HEK293 (cell line): ENCODE measurements around the gene SCRT2.
A peak's percentile ranks its signal among the peaks of the same experiment; 100 is the strongest.

Source experiments
- CTCF ChIA-PET: fragments of 350-600 bp; formaldehyde crosslinking; extraction: SDS; loops from one replicate; lab custom pipeline; 2021; ENCODE audit warnings: antibody characterized with exemption; lab: Yijun Ruan, JAX
- POLR2A ChIA-PET: fragments of 300-600 bp; formaldehyde crosslinking; extraction: SDS; loops from one replicate; lab custom pipeline; 2020; ENCODE audit warnings: antibody characterized with exemption, inconsistent platforms; lab: Yijun Ruan, JAX
- H3K27ac ChIP-seq: fragments of 200-500 bp; sonication (Bioruptor generic); 2 replicates; pipeline ENCODE4 v1.5.1; 2014; ENCODE audit warnings: low read depth, low read length, control low read depth, inconsistent platforms; ENCODE audit errors: extremely low read depth
- H3K36me3 ChIP-seq, 2 experiments: fragments of 200-500 bp in 1 of 2; sonication (Bioruptor generic) in 1 of 2; 1 replicate in 1 of 2; 2 replicates in 1 of 2; pipeline ENCODE4 v1.5.1; 2014 to 2017; ENCODE audit warnings: inconsistent platforms in 2 of 2, low read length in 2 of 2; ENCODE audit not compliant: control insufficient read depth in 2 of 2, insufficient read depth in 1 of 2
- H3K4me1 ChIP-seq: fragments of 200-500 bp; sonication (Bioruptor generic); 2 replicates; pipeline ENCODE4 v1.5.1; 2014; ENCODE audit warnings: mild to moderate bottlenecking, low read length, inconsistent platforms; ENCODE audit not compliant: control insufficient read depth, insufficient read depth
- H3K4me3 ChIP-seq: 2 replicates; pipeline ENCODE4 v1.5.1; 2011; ENCODE audit warnings: low read depth, mild to moderate bottlenecking, control low read depth, low read length, moderate library complexity
- H3K9me3 ChIP-seq: fragments of 200-500 bp; sonication (Bioruptor generic); 2 replicates; pipeline ENCODE4 v1.5.1; 2014; ENCODE audit warnings: low read depth, low read length, inconsistent platforms; ENCODE audit not compliant: control insufficient read depth, insufficient read depth
- BCL11A ChIP-seq: fragments of 450-650 bp; formaldehyde crosslinking; IDR thresholded peaks from 2 replicates; pipeline ENCODE4 v1.5.1; 2016; ENCODE audit warnings: low read depth, missing biosample characterization, missing genetic modification characterization
- BCL11B ChIP-seq: fragments of 450-650 bp; formaldehyde crosslinking; IDR thresholded peaks from 2 replicates; pipeline ENCODE4 v1.5.1; 2016; ENCODE audit warnings: low read depth, missing biosample characterization, missing genetic modification characterization
- RBAK ChIP-seq: fragments of 450-650 bp; formaldehyde crosslinking; IDR thresholded peaks from 2 replicates; pipeline ENCODE4 v1.5.1; 2016; ENCODE audit warnings: missing biosample characterization, missing genetic modification characterization
- SETDB1 ChIP-seq: IDR thresholded peaks from one replicate; pipeline ENCODE4 v1.6.1; 2017; ENCODE audit warnings: mild to moderate bottlenecking, low read length, moderate library complexity, mixed read lengths; ENCODE audit not compliant: insufficient read length
- ZEB2 ChIP-seq: fragments of 450-650 bp; formaldehyde crosslinking; IDR thresholded peaks from 2 replicates; pipeline ENCODE4 v1.5.1; 2016; ENCODE audit warnings: missing biosample characterization, missing genetic modification characterization
- ZNF184 ChIP-seq: fragments of 450-650 bp; IDR thresholded peaks from 2 replicates; pipeline ENCODE4 v1.5.1; 2018; ENCODE audit warnings: missing biosample characterization, mild to moderate bottlenecking, missing genetic modification characterization
- ZNF248 ChIP-seq: fragments of 450-650 bp; formaldehyde crosslinking; IDR thresholded peaks from 2 replicates; pipeline ENCODE4 v1.5.1; 2017; ENCODE audit warnings: missing biosample characterization, missing genetic modification characterization
- ZNF292 ChIP-seq: fragments of 450-650 bp; formaldehyde crosslinking; IDR thresholded peaks from 2 replicates; pipeline ENCODE4 v1.5.1; 2016; ENCODE audit warnings: low read depth, missing biosample characterization, missing genetic modification characterization, borderline replicate concordance
- ZNF544 ChIP-seq: fragments of 450-650 bp; formaldehyde crosslinking; IDR thresholded peaks from 2 replicates; pipeline ENCODE4 v1.5.0; 2017; ENCODE audit warnings: missing biosample characterization, missing genetic modification characterization
- ZNF585B ChIP-seq: fragments of 450-650 bp; formaldehyde crosslinking; IDR thresholded peaks from 2 replicates; pipeline ENCODE4 v1.5.1; 2016; ENCODE audit warnings: missing biosample characterization, missing genetic modification characterization
- ZNF837 ChIP-seq: fragments of 450-650 bp; formaldehyde crosslinking; IDR thresholded peaks from 2 replicates; pipeline ENCODE4 v1.5.1; 2016; ENCODE audit warnings: missing biosample characterization, missing genetic modification characterization
- ZNF843 ChIP-seq: fragments of 450-650 bp; formaldehyde crosslinking; IDR thresholded peaks from 2 replicates; pipeline ENCODE4 v1.5.1; 2016; ENCODE audit warnings: missing biosample characterization, missing genetic modification characterization
- TF ChIP-seq, protein P1 (sequence below): fragments of 450-650 bp; formaldehyde crosslinking; IDR thresholded peaks from 2 replicates; pipeline ENCODE4 v1.5.1; 2016; ENCODE audit warnings: missing biosample characterization, missing genetic modification characterization, low read depth
- TF ChIP-seq, protein P2 (sequence below): fragments of 450-650 bp; formaldehyde crosslinking; IDR thresholded peaks from 2 replicates; pipeline ENCODE4 v1.5.1; 2016; ENCODE audit warnings: missing biosample characterization, missing genetic modification characterization
- TF ChIP-seq, protein P3 (sequence below): fragments of 450-650 bp; formaldehyde crosslinking; IDR thresholded peaks from 2 replicates; pipeline ENCODE4 v1.5.1; 2016; ENCODE audit warnings: missing biosample characterization, missing genetic modification characterization
- TF ChIP-seq, protein P4 (sequence below): fragments of 450-650 bp; formaldehyde crosslinking; IDR thresholded peaks from 2 replicates; pipeline ENCODE4 v1.5.0; 2017; ENCODE audit warnings: missing biosample characterization, missing genetic modification characterization, borderline replicate concordance

Gene SCRT2

DNA sequence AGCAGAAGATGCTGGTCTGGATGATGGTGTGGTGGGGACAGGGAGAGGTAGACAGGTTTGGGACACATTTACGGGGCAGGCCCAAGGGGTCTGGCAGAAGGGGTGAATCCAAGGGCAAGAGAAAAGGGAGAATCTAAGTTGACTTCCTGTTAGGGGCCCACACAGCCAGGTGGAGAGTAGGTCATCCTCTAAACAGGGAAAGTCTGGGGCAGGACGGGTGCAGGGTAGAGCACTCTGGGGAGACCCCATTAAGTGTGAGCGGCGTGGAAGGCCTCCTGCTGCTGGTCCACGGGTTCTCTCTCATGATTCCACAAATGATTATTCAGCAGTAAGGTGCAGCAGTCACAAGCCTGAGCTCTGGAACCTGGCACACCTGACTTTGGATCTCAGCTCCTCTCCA, 25.3 kb downstream of the SCRT2 start:
- no peak overlapping the region for H3K27ac ChIP-seq
- TF ChIP-seq ZNF837, result no peak
- no peak for TF ChIP-seq ZNF544
- no peak for TF ChIP-seq ZNF843 (tag by site-specific recombination)
- no peak for TF ChIP-seq ZNF585B
- TF ChIP-seq, protein P1, sequence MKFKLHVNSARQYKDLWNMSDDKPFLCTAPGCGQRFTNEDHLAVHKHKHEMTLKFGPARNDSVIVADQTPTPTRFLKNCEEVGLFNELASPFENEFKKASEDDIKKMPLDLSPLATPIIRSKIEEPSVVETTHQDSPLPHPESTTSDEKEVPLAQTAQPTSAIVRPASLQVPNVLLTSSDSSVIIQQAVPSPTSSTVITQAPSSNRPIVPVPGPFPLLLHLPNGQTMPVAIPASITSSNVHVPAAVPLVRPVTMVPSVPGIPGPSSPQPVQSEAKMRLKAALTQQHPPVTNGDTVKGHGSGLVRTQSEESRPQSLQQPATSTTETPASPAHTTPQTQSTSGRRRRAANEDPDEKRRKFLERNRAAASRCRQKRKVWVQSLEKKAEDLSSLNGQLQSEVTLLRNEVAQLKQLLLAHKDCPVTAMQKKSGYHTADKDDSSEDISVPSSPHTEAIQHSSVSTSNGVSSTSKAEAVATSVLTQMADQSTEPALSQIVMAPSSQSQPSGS, result no peak
- TF ChIP-seq, protein P2, sequence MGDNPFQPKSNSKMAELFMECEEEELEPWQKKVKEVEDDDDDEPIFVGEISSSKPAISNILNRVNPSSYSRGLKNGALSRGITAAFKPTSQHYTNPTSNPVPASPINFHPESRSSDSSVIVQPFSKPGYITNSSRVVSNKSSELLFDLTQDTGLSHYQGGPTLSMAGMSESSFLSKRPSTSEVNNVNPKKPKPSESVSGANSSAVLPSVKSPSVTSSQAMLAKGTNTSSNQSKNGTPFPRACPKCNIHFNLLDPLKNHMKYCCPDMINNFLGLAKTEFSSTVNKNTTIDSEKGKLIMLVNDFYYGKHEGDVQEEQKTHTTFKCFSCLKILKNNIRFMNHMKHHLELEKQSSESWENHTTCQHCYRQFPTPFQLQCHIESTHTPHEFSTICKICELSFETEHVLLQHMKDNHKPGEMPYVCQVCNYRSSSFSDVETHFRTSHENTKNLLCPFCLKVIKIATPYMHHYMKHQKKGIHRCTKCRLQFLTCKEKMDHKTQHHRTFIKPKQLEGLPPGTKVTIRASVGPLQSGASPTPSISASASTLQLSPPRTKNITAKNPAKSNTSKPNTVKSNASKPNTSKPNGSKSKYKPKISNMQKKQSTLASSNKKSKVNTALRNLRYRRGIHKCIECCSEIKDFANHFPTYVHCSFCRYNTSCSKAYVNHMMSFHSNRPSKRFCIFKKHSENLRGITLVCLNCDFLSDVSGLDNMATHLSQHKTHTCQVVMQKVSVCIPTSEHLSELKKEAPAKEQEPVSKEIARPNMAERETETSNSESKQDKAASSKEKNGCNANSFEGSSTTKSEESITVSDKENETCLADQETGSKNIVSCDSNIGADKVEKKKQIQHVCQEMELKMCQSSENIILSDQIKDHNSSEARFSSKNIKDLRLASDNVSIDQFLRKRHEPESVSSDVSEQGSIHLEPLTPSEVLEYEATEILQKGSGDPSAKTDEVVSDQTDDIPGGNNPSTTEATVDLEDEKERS, result no peak
- TF ChIP-seq, protein P3, sequence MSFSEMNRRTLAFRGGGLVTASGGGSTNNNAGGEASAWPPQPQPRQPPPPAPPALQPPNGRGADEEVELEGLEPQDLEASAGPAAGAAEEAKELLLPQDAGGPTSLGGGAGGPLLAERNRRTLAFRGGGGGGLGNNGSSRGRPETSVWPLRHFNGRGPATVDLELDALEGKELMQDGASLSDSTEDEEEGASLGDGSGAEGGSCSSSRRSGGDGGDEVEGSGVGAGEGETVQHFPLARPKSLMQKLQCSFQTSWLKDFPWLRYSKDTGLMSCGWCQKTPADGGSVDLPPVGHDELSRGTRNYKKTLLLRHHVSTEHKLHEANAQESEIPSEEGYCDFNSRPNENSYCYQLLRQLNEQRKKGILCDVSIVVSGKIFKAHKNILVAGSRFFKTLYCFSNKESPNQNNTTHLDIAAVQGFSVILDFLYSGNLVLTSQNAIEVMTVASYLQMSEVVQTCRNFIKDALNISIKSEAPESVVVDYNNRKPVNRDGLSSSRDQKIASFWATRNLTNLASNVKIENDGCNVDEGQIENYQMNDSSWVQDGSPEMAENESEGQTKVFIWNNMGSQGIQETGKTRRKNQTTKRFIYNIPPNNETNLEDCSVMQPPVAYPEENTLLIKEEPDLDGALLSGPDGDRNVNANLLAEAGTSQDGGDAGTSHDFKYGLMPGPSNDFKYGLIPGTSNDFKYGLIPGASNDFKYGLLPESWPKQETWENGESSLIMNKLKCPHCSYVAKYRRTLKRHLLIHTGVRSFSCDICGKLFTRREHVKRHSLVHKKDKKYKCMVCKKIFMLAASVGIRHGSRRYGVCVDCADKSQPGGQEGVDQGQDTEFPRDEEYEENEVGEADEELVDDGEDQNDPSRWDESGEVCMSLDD (tag by site-specific recombination), result no peak
- no peak for TF ChIP-seq ZNF292 (tag by site-specific recombination)
- TF ChIP-seq, protein P4, sequence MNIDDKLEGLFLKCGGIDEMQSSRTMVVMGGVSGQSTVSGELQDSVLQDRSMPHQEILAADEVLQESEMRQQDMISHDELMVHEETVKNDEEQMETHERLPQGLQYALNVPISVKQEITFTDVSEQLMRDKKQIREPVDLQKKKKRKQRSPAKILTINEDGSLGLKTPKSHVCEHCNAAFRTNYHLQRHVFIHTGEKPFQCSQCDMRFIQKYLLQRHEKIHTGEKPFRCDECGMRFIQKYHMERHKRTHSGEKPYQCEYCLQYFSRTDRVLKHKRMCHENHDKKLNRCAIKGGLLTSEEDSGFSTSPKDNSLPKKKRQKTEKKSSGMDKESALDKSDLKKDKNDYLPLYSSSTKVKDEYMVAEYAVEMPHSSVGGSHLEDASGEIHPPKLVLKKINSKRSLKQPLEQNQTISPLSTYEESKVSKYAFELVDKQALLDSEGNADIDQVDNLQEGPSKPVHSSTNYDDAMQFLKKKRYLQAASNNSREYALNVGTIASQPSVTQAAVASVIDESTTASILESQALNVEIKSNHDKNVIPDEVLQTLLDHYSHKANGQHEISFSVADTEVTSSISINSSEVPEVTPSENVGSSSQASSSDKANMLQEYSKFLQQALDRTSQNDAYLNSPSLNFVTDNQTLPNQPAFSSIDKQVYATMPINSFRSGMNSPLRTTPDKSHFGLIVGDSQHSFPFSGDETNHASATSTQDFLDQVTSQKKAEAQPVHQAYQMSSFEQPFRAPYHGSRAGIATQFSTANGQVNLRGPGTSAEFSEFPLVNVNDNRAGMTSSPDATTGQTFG (tag by site-specific recombination), result no peak
- no peak for TF ChIP-seq BCL11B (tag by site-specific recombination)
- no peak for TF ChIP-seq ZEB2 (tag by site-specific recombination)
- H3K36me3 ChIP-seq, result peaks cover 5 to 45% of the 10 kb centered on the region in 2 experiments; a peak in 2 of 3 replicates
- H3K4me1 ChIP-seq, result no peaks in the 10 kb centered on the region
- no peaks in the 10 kb centered on the region for H3K9me3 ChIP-seq
- CTCF ChIA-PET, result interaction anchor here (3.1 kb wide), 1 partner anchor 88 kb away, joined by 15 read pairs; no protein-coding TSS in a partner anchor
- H3K4me3 ChIP-seq, result no peak overlapping the region
- POLR2A ChIA-PET, result interaction anchor here (0.6 kb wide), 1 partner anchor 232 kb away, joined by 3 read pairs; no protein-coding TSS in a partner anchor

DNA sequence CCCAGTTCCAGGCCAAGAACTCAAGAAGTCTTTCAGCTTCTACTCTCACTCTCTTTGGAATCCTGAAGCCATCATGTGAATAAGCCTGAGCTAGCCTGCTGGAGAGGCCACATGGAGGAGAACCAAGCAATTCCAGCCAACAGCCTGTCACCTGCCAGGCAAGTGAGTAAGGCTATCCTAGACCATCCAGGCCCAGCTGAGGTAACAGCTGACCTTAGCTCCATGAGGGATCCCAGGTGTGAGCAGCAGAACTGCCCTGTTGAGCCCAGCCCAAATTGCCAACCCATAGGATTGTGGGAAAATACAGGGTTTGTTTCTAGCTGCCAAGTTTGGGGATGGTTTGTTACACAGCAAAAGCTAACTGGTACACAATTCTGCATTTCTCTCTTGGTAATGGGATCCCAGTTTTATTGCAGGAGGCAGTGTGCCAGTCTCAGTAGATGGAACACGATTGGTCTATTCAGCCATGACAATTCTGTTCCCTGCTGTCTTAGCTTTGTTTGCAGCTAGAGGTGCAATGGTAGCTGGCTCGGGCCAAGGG, 28.1 kb downstream of the SCRT2 start:
- H3K36me3 ChIP-seq, result peaks cover 5 to 45% of the 10 kb centered on the region in 2 experiments; a peak in 2 of 3 replicates
- ChIA-PET CTCF (interaction anchor here (0.6 to 4.1 kb wide), 11 partner anchors 20 to 293 kb away, joined by 3 to 130 read pairs (median 4); no protein-coding TSS in a partner anchor), POLR2A (no interaction called here)
- TF ChIP-seq BCL11A (tag by site-specific recombination) (no peak), ZNF248 (tag by site-specific recombination) (no peak), SETDB1 (peak; percentile 55), ZNF184 (tag by site-specific recombination) (no peak), RBAK (tag by site-specific recombination) (peak; percentile 98)
- no peak overlapping the region for H3K4me3 ChIP-seq
- H3K27ac ChIP-seq, result no peak overlapping the region
- no peaks in the 10 kb centered on the region for H3K9me3 ChIP-seq
- no peaks in the 10 kb centered on the region for H3K4me1 ChIP-seq
